Transverse colon (tissue), 4 donors: ENCODE results near the gene TM4SF4. TPM values are rescaled to one million over a fixed set of nuclear protein-coding genes. Genes with fewer than 3 reads are reported as not detected.

Experiments
- DNase-seq: peaks from one replicate; pipeline ENCODE4 v3.0.0-alpha.2; 2019
- H3K27ac ChIP-seq, 4 donors: fragments of 200-600 bp; sonication (generic); 2 replicates each; pipeline ENCODE4 v1.5.1; 2016 to 2018; ENCODE audit warnings: inconsistent platforms in 4 of 4
- H3K27me3 ChIP-seq: fragments of 200-600 bp; sonication (generic); 2 replicates; pipeline ENCODE4 v1.5.1; 2017; ENCODE audit warnings: inconsistent platforms
- H3K36me3 ChIP-seq, 4 donors: fragments of 200-600 bp; sonication (generic); 2 replicates each; pipeline ENCODE4 v1.5.1; 2017 to 2019; ENCODE audit warnings: inconsistent platforms in 4 of 4
- H3K4me1 ChIP-seq, 4 donors: fragments of 200-600 bp; sonication (generic); 2 replicates each; pipeline ENCODE4 v1.5.1; 2017 to 2020; ENCODE audit warnings: inconsistent platforms in 4 of 4
- H3K4me3 ChIP-seq, 4 donors: fragments of 200-600 bp; sonication (generic); 1 replicate in 1 of 4; 2 replicates in 3 of 4; pipeline versions ENCODE4 v1.5.1 to v1.6.1; 2017 to 2019; ENCODE audit warnings: inconsistent platforms in 4 of 4
- H3K9me3 ChIP-seq, 2 donors: fragments of 200-600 bp; sonication (generic); 2 replicates each; pipeline ENCODE4 v1.5.1; 2017 to 2019; ENCODE audit warnings: inconsistent platforms in 2 of 2
- EP300 ChIP-seq: sonication (generic); formaldehyde crosslinking; IDR thresholded peaks from one replicate; pipeline ENCODE4 v1.6.1; 2017; ENCODE audit warnings: antibody characterized with exemption, low read depth
- POLR2A ChIP-seq: fragments of 450-650 bp; IDR thresholded peaks from one replicate; pipeline ENCODE4 v1.6.1; 2016; ENCODE audit warnings: antibody characterized with exemption, mild to moderate bottlenecking, moderate library complexity
- POLR2AphosphoS5 ChIP-seq, 3 donors: sonication (generic); formaldehyde crosslinking; IDR thresholded peaks; one replicate each; pipeline ENCODE4 v1.6.1; 2016; ENCODE audit warnings: antibody characterized with exemption in 3 of 3
- WGBS, 2 donors: methylation state at CpG; one replicate each; pipeline ENCODE4 v1.1.5; 2018; ENCODE audit warnings: low coverage in 1 of 2; 5-methylcytosine and 5-hydroxymethylcytosine counted together
- in situ Hi-C, 4 donors: fragments of 200-750 bp; cut with MboI; loops; one replicate each; pipeline versions ENCODE4 v1.15.0 to v1.15.1; 2017; ENCODE audit warnings: low sequenced_read_pairs in 3 of 4, low pct_ligation_motif_present in 1 of 4, low pct_unique_long_range_greater_than_20kb in 1 of 4
- intact Hi-C: fragments of 100-400 bp; cut with DNase I; formaldehyde crosslinking; loops from one replicate; pipeline ENCODE4 v1.15.1; 2023; ENCODE audit warnings: low total_unique reads
- total RNA-seq, 4 donors: library from RNA; depleted of rRNA; stranded (reverse); fragments of >200 nt; gene quantifications; one replicate each; pipeline ENCODE4 v1.1.0, GENCODE V29; 2016
- TF ChIP-seq, protein P1 (sequence below), 5 experiments: fragments of 200-600 bp in 3 of 5; fragments of 450-650 bp in 2 of 5; sonication (generic) in 3 of 5; IDR thresholded peaks; 1 replicate in 2 of 5; 2 replicates in 3 of 5; pipeline ENCODE4 v1.5.1; 2016 to 2017; ENCODE audit warnings: antibody characterized with exemption in 5 of 5, inconsistent platforms in 3 of 5, mild to moderate bottlenecking in 2 of 5, moderate library complexity in 1 of 5

The TM4SF4 gene
- total RNA-seq, 4 donors from 2014 or later: 0.95 to 3.1 TPM; not detected in 2

DNA sequence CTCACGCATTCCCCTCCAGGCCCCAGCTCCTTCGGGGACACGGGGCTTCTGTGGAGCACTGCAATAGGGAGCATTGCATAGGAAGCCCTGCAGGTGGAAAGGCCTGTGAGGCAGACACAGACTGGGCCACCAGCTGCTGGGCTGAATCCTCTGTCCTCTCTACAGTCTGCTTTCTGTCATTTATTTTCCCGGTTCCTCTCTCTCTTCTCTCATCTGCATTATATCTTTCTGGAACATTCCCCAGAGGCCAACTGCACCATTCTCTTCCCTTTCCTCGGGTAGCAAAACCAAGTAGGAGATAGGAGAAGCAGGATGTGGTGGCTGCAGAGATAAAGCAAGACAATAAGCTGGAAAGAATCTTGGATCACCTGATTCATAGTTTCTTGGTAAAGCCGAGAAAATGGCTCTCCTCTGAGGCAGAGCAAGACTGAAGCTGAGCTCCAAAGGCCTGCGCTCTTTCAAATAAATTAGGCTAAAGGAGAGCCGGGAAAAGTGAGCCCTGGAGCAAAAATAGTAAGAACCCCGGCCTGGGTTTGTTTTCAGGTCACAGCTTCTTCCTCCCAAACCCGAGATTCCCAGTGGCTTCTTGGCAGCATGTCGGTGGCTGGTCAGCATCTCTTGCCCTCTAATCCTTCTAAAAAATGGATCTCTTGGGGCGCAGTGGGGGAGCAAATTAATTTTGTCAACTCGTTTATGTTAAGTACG is 5.3 kb downstream of the TM4SF4 start:
- TF ChIP-seq POLR2A (no peak), POLR2AphosphoS5 (IDR thresholded peaks at IDR 0.05) (no peak), EP300 (no peak)
- TF ChIP-seq, protein P1, sequence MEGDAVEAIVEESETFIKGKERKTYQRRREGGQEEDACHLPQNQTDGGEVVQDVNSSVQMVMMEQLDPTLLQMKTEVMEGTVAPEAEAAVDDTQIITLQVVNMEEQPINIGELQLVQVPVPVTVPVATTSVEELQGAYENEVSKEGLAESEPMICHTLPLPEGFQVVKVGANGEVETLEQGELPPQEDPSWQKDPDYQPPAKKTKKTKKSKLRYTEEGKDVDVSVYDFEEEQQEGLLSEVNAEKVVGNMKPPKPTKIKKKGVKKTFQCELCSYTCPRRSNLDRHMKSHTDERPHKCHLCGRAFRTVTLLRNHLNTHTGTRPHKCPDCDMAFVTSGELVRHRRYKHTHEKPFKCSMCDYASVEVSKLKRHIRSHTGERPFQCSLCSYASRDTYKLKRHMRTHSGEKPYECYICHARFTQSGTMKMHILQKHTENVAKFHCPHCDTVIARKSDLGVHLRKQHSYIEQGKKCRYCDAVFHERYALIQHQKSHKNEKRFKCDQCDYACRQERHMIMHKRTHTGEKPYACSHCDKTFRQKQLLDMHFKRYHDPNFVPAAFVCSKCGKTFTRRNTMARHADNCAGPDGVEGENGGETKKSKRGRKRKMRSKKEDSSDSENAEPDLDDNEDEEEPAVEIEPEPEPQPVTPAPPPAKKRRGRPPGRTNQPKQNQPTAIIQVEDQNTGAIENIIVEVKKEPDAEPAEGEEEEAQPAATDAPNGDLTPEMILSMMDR (IDR thresholded peaks at IDR 0.05): no peak
- no peaks in the 10 kb centered on the region for H3K27me3 ChIP-seq
- H3K36me3 ChIP-seq: no peaks in the 10 kb centered on the region
- DNase-seq: no peak
- H3K9me3 ChIP-seq: no peaks in the 10 kb centered on the region
- no peak overlapping the region for H3K4me3 ChIP-seq
- 51 to 76% methylated on average over 8 to 14 of the region's 14 CpGs for WGBS, 2 donors
- intact Hi-C loops (no loop called here), in situ Hi-C loops (loop anchor here (5.0 to 25.0 kb wide), 5 partner anchors 82 to 517 kb away; no protein-coding TSS in a partner anchor)
- peak overlapping the region in 2 of 4 donors; percentile 2 to 15 for H3K27ac ChIP-seq
- peaks cover 0 to 9% (median 0%) of the 10 kb centered on the region in 4 donors for H3K4me1 ChIP-seq

DNA sequence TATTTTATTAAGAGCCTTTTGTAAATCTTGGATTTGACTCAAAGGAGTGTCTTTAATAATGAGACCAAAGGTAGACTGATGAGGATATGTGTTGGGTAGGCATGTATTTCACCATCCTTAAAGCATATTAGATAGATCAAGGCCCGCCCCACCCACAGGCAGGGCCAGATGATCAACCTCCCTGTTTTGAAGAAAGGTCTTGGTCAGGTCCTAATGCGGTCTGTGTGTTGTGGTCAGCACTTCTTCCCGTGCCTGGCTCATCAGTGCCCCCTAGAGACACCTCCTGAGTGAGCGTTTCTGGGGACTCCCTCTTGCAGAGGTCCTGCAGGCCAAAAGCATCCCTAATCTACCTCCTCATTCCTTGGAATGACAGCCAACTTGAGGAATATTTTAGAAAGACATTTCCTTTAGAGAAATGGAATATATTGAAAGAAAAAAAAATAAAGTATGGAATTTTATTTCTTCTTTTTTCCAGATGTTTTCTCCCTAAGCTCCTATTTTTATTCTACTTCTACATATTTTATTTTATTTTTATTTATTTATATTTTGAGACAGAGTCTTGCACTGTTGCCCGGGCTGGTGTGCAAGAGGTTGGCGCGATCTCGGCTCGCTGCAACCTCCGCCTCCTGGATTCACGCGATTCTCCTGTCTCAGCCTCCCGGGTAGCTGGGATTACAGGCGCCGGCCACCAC is 6.0 kb downstream of the TM4SF4 start:
- 71 to 94% methylated on average over 11 to 15 of the region's 15 CpGs for WGBS, 2 donors
- no peaks in the 10 kb centered on the region for H3K27me3 ChIP-seq
- in situ Hi-C loops (loop anchor here (5.0 to 25.0 kb wide), 4 partner anchors 83 to 518 kb away; no protein-coding TSS in a partner anchor), intact Hi-C loops (no loop called here)
- TF ChIP-seq POLR2AphosphoS5 (IDR thresholded peaks at IDR 0.05) (no peak), EP300 (no peak), POLR2A (no peak)
- TF ChIP-seq, protein P1 (IDR thresholded peaks at IDR 0.05): peak; percentile 70 to 77 (median 75)
- H3K9me3 ChIP-seq: no peaks in the 10 kb centered on the region
- peak overlapping the region in 2 of 4 donors; percentile 2 to 15 for H3K27ac ChIP-seq
- DNase-seq: peak; percentile 81
- H3K36me3 ChIP-seq: no peaks in the 10 kb centered on the region
- H3K4me3 ChIP-seq: no peak overlapping the region
- peaks cover 0 to 9% (median 0%) of the 10 kb centered on the region in 4 donors for H3K4me1 ChIP-seq

DNA sequence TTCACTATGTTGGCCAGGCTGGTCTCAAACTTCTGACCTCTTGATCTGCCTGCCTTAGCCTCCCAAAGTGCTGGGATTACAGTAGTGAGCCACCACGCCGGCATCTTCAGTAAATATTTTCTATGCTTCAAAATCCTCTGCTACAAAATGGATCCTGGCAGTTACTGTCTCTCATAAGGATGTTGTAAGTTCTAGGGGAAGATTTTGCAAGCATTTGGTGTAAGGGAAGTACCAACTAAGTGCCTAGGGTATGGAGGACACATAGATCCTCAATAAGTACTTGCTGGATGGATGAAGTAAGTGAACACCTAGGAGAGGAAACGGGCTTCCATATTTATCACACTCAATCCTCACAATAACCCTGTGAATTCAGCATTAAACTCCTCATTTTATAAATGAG is 6.6 kb downstream of the TM4SF4 start:
- H3K27me3 ChIP-seq: no peaks in the 10 kb centered on the region
- intact Hi-C loops (no loop called here), in situ Hi-C loops (loop anchor here (5.0 to 25.0 kb wide), 4 partner anchors 84 to 519 kb away; no protein-coding TSS in a partner anchor)
- H3K9me3 ChIP-seq: no peaks in the 10 kb centered on the region
- no peak overlapping the region for H3K27ac ChIP-seq
- H3K36me3 ChIP-seq: no peaks in the 10 kb centered on the region
- DNase-seq: no peak
- TF ChIP-seq, protein P1 (IDR thresholded peaks at IDR 0.05): no peak
- TF ChIP-seq POLR2A (no peak), POLR2AphosphoS5 (IDR thresholded peaks at IDR 0.05) (no peak), EP300 (no peak)
- H3K4me1 ChIP-seq: peaks cover 0 to 9% (median 0%) of the 10 kb centered on the region in 4 donors
- 77 to 83% methylated on average over 3 of the region's 3 CpGs for WGBS, 2 donors
- H3K4me3 ChIP-seq: no peak overlapping the region

DNA sequence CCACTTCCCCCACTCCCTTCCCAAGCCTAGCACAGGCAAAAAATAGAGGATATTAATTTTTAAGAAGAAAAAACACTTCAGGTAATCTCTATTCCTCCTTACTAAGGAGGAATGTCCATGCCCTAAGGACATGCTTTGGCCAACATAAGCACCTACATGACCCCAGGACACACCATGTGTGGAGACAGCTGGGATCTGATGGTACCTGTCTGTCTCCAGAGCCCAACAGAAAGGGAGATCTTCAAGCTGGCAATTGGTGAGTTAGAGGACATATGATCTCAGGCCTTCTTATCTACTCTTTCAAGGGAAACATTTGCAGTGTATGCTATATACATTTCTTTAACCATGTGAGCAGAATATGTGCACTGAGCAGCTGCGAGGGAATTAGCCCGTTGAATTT is 7.0 kb downstream of the TM4SF4 start:
- TF ChIP-seq POLR2AphosphoS5 (IDR thresholded peaks at IDR 0.05) (no peak), EP300 (no peak), POLR2A (no peak)
- TF ChIP-seq, protein P1 (IDR thresholded peaks at IDR 0.05): no peak
- in situ Hi-C loops (loop anchor here (5.0 to 25.0 kb wide), 4 partner anchors 84 to 519 kb away; no protein-coding TSS in a partner anchor), intact Hi-C loops (no loop called here)
- H3K36me3 ChIP-seq: no peaks in the 10 kb centered on the region
- no peak overlapping the region for H3K27ac ChIP-seq
- H3K4me1 ChIP-seq: peaks cover 0 to 9% (median 0%) of the 10 kb centered on the region in 4 donors
- DNase-seq: no peak
- WGBS, 2 donors: 92 to 100% methylated on average over 2 of the region's 2 CpGs
- H3K9me3 ChIP-seq: no peaks in the 10 kb centered on the region
- H3K4me3 ChIP-seq: no peak overlapping the region
- H3K27me3 ChIP-seq: no peaks in the 10 kb centered on the region
